Stromal cell of bone marrow (primary cell): ENCODE data around the gene IL12B.
"Not testable (repeated sequence)": the region's sequence is repeated elsewhere in the genome, so short reads cannot be mapped to it uniquely, and the experiment has no call there.

Source experiments
- DNase-seq: peaks from one replicate; pipeline ENCODE4 v3.0.0-alpha.2; 2012; ENCODE audit warnings: low read depth

IL12B gene

GRCh38 chr5:159330131-159330800, at the start of gene IL12B:
Gene IL12B (minus strand): TSS chr5:159330487. CDS start chr5:159326782, 3,705 bp downstream.
- DNase-seq = no peak

- no peak for DNase-seq
These were observed 47.4 kb upstream of the IL12B start for GRCh38 chr5:159377653-159378052.

- not testable (repeated sequence) for DNase-seq
These were observed 37.6 kb upstream of the IL12B start for GRCh38 chr5:159367866-159368265.

GRCh38 chr5:159366776-159367175, 36.5 kb upstream of the IL12B start:
- not testable (repeated sequence) for DNase-seq

- no peak for DNase-seq
These were observed 31.9 kb upstream of the IL12B start for GRCh38 chr5:159362220-159362619.

- DNase-seq = not testable (repeated sequence)
These were observed 29.6 kb upstream of the IL12B start for GRCh38 chr5:159359871-159360270.

- no peak for DNase-seq
These were observed 29.1 kb upstream of the IL12B start for GRCh38 chr5:159359408-159359807.

GRCh38 chr5:159353661-159354252, 23.5 kb upstream of the IL12B start:
- peak; percentile 17 for DNase-seq

- DNase-seq = not testable (repeated sequence)
These were observed 20.4 kb upstream of the IL12B start for GRCh38 chr5:159350644-159351043.

- not testable (repeated sequence) for DNase-seq
These were observed 19.9 kb upstream of the IL12B start for GRCh38 chr5:159350216-159350615.

GRCh38 chr5:159345861-159346260, 15.6 kb upstream of the IL12B start:
- no peak for DNase-seq

GRCh38 chr5:159345336-159345735, 15.0 kb upstream of the IL12B start:
- no peak for DNase-seq

- DNase-seq = no peak
These were observed 13.2 kb upstream of the IL12B start for GRCh38 chr5:159343295-159344094.

GRCh38 chr5:159342840-159343239, 12.6 kb upstream of the IL12B start:
- no peak for DNase-seq

GRCh38 chr5:159341906-159342310, 11.6 kb upstream of the IL12B start:
- DNase-seq = peak; percentile 57

GRCh38 chr5:159341145-159341544, 10.9 kb upstream of the IL12B start:
- DNase-seq = no peak

- DNase-seq = no peak
These were observed 10.2 kb upstream of the IL12B start for GRCh38 chr5:159340511-159340910.

- no peak for DNase-seq
These were observed 9.2 kb upstream of the IL12B start for GRCh38 chr5:159339460-159339859.

GRCh38 chr5:159338118-159338517, 7.8 kb upstream of the IL12B start:
- no peak for DNase-seq

- peak; percentile 38 for DNase-seq
These were observed 7.0 kb upstream of the IL12B start for GRCh38 chr5:159337016-159337955.

- no peak for DNase-seq
These were observed 6.3 kb upstream of the IL12B start for GRCh38 chr5:159336586-159336985.

GRCh38 chr5:159333545-159333925, 3.2 kb upstream of the IL12B start:
- DNase-seq = no peak
